ENCODE measurements around the gene C2CD4C. TPM values are rescaled to one million over a fixed set of nuclear protein-coding genes. Genes with fewer than 3 reads are reported as not detected.

The C2CD4C gene
- total and polyA plus RNA-seq, 2 donors: 0.38 to 0.59 TPM

Other genes starting within 250 kb of the C2CD4C start
- 2.6 TPM for gene PLPP2, start 117.7 kb downstream of the C2CD4C start, total RNA-seq
- gene PLPP2, start 117.7 kb downstream of the C2CD4C start, polyA plus RNA-seq: 5.8 TPM
- gene MIER2, start 64.4 kb downstream of the C2CD4C start, total RNA-seq: 8.7 TPM
- gene MIER2, start 64.4 kb downstream of the C2CD4C start, polyA plus RNA-seq: 24.9 TPM
- gene SHC2, start 51.9 kb upstream of the C2CD4C start, total RNA-seq: 1.1 TPM
- gene SHC2, start 51.9 kb upstream of the C2CD4C start, polyA plus RNA-seq: 5.2 TPM
- gene MADCAM1, start 87.3 kb upstream of the C2CD4C start, total RNA-seq: 1.4 TPM
- gene MADCAM1, start 87.3 kb upstream of the C2CD4C start, polyA plus RNA-seq: 0.27 TPM
- 20.4 TPM for gene TPGS1, start 98.3 kb upstream of the C2CD4C start, total RNA-seq
- 14.3 TPM for gene TPGS1, start 98.3 kb upstream of the C2CD4C start, polyA plus RNA-seq
- gene CDC34, start 122.6 kb upstream of the C2CD4C start, total RNA-seq: 48.0 TPM
- 72.0 TPM for gene CDC34, start 122.6 kb upstream of the C2CD4C start, polyA plus RNA-seq
- 57.1 TPM for gene GZMM, start 134.9 kb upstream of the C2CD4C start, total RNA-seq
- 28.0 TPM for gene GZMM, start 134.9 kb upstream of the C2CD4C start, polyA plus RNA-seq
- 141 TPM for gene BSG, start 163.4 kb upstream of the C2CD4C start, total RNA-seq
- gene BSG, start 163.4 kb upstream of the C2CD4C start, polyA plus RNA-seq: 155 TPM
- gene HCN2, start 180.7 kb upstream of the C2CD4C start, total RNA-seq: 0.05 TPM
- 0.46 TPM for gene HCN2, start 180.7 kb upstream of the C2CD4C start, polyA plus RNA-seq
- 37.0 TPM for gene POLRMT, start 224.4 kb upstream of the C2CD4C start, total RNA-seq
- 130 TPM for gene POLRMT, start 224.4 kb upstream of the C2CD4C start, polyA plus RNA-seq
- gene FGF22, start 230.7 kb upstream of the C2CD4C start, total RNA-seq: not detected
- gene FGF22, start 230.7 kb upstream of the C2CD4C start, polyA plus RNA-seq: 0.25 TPM